ENCODE results near the gene VASP. TPM values are rescaled to one million over a fixed set of nuclear protein-coding genes. Genes with fewer than 3 reads are reported as not detected.

The VASP gene
- polyA plus RNA-seq, 1 donor from 2014 or later, result 6.1 TPM

DNA sequence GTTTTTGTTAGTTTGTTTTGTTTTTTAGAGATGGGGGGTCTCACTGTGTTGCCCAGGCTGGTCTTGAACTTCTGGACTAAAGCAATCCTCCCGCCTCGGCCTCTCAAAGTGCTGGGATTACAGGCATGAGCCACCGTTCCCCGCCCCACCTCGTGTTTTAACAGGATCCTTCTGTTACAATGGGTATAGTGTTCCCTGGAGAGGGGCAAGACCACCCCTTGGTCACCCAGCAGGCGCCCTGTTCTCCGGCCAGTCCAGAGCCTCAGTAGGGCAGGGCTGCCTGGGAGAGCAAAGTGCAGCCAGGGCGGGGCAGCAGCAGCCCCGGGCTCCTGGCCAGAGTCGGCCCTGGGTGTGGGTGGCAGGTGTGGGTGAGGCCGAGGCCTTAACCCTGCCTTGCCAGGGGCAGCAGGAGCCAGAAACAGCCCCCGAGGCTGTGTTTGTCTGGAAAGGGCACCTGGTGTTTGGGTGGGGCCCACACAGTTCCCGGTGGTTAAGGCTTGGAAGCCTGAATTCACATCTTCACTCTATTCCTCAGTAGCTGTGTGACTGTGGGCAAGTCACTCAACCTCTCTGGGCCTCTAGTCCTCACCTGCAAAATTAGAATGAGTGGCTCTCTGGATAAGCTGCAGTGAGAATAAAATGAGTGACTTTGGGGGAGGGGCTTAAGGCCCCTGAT, 7.2 kb downstream of the VASP start:
- Histone ChIP-seq H2AFZ (ENCODE audit: low read depth, low read length) (no peak overlapping the region), H4K20me1 (ENCODE audit: insufficient read depth) (no peaks in the 10 kb centered on the region)

GRCh38 chr19:45515081-45515624, 7.9 kb downstream of the VASP start:
- Histone ChIP-seq H4K20me1 (ENCODE audit: insufficient read depth) (no peaks in the 10 kb centered on the region), H3K9me2 (ENCODE audit: insufficient read depth, low read length) (no peaks in the 10 kb centered on the region), H3K79me2 (replicated peaks; ENCODE audit: insufficient read depth, low read length) (no peaks in the 10 kb centered on the region), H3K9ac (ENCODE audit: low read length) (no peak overlapping the region), H3K4me3 (ENCODE audit: low read length) (no peak overlapping the region), H3F3A (ENCODE audit: insufficient read depth, low read length, poor library complexity, severe bottlenecking) (no peaks in the 10 kb centered on the region), H2AFZ (ENCODE audit: low read depth, low read length) (no peak overlapping the region), H3K27ac (ENCODE audit: low read length) (no peak overlapping the region), H3K9me3 (ENCODE audit: low read length) (no peaks in the 10 kb centered on the region), H3K27me3 (ENCODE audit: insufficient read depth, low read depth, low read length) (no peaks in the 10 kb centered on the region), H3K4me2 (ENCODE audit: low read length) (no peak overlapping the region), H3K36me3 (ENCODE audit: insufficient read depth, low read length) (no peaks in the 10 kb centered on the region)
- TF ChIP-seq EP300 (conservative IDR thresholded peaks at IDR 0.05; ENCODE audit: poor library complexity, severe bottlenecking), result no peak
- TF ChIP-seq TAF1 (IDR thresholded peaks at IDR 0.05; ENCODE audit: low read depth), result no peak
- no peak for TF ChIP-seq MXI1 (conservative IDR thresholded peaks at IDR 0.05; ENCODE audit: poor library complexity, severe bottlenecking)
- no peak for TF ChIP-seq POLR2AphosphoS5 (IDR thresholded peaks at IDR 0.05)
- TF ChIP-seq RAD21 (conservative IDR thresholded peaks at IDR 0.05), result no peak
- TF ChIP-seq REST (IDR thresholded peaks at IDR 0.05; ENCODE audit: borderline replicate concordance), result no peak
- no peak for TF ChIP-seq EZH2 (IDR thresholded peaks at IDR 0.05; ENCODE audit: borderline replicate concordance, insufficient read depth, low read length, poor library complexity, severe bottlenecking)

More for the DNA sequence above, 7.2 kb downstream of the VASP start:
- H3K79me2 ChIP-seq (replicated peaks; ENCODE audit: insufficient read depth, low read length), result no peaks in the 10 kb centered on the region
- TF ChIP-seq SMC3 (conservative IDR thresholded peaks at IDR 0.05; ENCODE audit: poor library complexity) (no peak), TAF1 (IDR thresholded peaks at IDR 0.05; ENCODE audit: low read depth) (no peak), POLR2AphosphoS5 (IDR thresholded peaks at IDR 0.05) (no peak), EP300 (conservative IDR thresholded peaks at IDR 0.05; ENCODE audit: poor library complexity, severe bottlenecking) (no peak), REST (IDR thresholded peaks at IDR 0.05; ENCODE audit: borderline replicate concordance) (no peak), RAD21 (conservative IDR thresholded peaks at IDR 0.05) (no peak), MXI1 (conservative IDR thresholded peaks at IDR 0.05; ENCODE audit: poor library complexity, severe bottlenecking) (no peak), EZH2 (IDR thresholded peaks at IDR 0.05; ENCODE audit: borderline replicate concordance, insufficient read depth, low read length, poor library complexity, severe bottlenecking) (no peak)
- TF ChIP-seq, protein P1, sequence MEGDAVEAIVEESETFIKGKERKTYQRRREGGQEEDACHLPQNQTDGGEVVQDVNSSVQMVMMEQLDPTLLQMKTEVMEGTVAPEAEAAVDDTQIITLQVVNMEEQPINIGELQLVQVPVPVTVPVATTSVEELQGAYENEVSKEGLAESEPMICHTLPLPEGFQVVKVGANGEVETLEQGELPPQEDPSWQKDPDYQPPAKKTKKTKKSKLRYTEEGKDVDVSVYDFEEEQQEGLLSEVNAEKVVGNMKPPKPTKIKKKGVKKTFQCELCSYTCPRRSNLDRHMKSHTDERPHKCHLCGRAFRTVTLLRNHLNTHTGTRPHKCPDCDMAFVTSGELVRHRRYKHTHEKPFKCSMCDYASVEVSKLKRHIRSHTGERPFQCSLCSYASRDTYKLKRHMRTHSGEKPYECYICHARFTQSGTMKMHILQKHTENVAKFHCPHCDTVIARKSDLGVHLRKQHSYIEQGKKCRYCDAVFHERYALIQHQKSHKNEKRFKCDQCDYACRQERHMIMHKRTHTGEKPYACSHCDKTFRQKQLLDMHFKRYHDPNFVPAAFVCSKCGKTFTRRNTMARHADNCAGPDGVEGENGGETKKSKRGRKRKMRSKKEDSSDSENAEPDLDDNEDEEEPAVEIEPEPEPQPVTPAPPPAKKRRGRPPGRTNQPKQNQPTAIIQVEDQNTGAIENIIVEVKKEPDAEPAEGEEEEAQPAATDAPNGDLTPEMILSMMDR (IDR thresholded peaks at IDR 0.05; ENCODE audit: poor library complexity, severe bottlenecking), result no peak
- H3K9me3 ChIP-seq (ENCODE audit: low read length), result no peaks in the 10 kb centered on the region
- H3K4me3 ChIP-seq (ENCODE audit: low read length), result no peak overlapping the region
- no peaks in the 10 kb centered on the region for H3K9me2 ChIP-seq (ENCODE audit: insufficient read depth, low read length)
- no peak overlapping the region for H3K9ac ChIP-seq (ENCODE audit: low read length)
- no peak overlapping the region for H3K27ac ChIP-seq (ENCODE audit: low read length)
- H3K36me3 ChIP-seq (ENCODE audit: insufficient read depth, low read length), result no peaks in the 10 kb centered on the region
- no peaks in the 10 kb centered on the region for H3F3A ChIP-seq (ENCODE audit: insufficient read depth, low read length, poor library complexity, severe bottlenecking)
- H3K27me3 ChIP-seq (ENCODE audit: insufficient read depth, low read depth, low read length), result no peaks in the 10 kb centered on the region
- H3K4me2 ChIP-seq (ENCODE audit: low read length), result no peak overlapping the region
